ENCODE results near the gene TAS2R46.
"Not testable (repeated sequence)": the region's sequence is repeated elsewhere in the genome, so short reads cannot be mapped to it uniquely, and the experiment has no call there.

The TAS2R46 gene

DNA sequence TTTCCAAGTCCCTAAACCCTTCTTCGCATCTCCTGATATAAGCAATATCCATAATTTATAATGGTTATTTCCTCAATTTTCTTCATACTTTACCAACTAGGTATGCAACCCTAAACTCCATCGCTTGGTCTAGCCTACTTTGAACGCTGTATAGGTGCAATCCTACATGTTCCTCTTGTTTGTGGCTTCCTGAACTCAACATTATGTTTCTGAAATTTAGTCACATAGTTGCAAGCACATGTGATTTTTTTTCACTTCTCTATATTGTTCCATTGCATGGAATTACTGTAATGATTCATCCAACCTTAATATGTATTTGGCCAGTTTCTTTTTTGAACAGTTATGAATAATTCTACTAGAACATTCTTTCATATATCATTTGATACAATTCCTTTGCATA is 28.1 kb downstream of the TAS2R46 start:
- DNase-seq (ENCODE audit: low read depth): not testable (repeated sequence)

DNA sequence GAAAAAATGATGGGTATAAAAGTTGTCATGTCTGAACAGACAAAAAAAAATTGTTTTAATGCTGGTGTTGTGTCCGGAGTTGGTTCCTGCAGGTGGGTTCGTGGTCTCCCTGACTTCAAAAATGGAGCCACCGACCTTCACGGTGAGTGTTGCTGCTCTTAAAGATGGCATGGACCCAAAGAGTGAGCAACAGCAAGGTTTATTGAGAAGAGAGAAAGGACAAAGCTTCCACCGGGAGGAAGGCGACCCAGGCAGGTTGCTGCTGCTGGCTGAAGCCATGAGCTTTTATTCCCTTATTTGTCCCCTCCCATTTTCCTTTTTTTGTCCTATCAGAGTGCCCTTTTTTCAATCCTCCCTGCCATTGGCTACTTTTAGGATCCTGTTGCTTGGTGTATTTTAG is 30.8 kb downstream of the TAS2R46 start, which contains the start of gene TAS2R31:
Gene TAS2R31 (minus strand): TSS at position 101 of the 400 bp plus-strand sequence. CDS start 72 bp downstream, at position 29.
- no peak for DNase-seq (ENCODE audit: low read depth)

DNA sequence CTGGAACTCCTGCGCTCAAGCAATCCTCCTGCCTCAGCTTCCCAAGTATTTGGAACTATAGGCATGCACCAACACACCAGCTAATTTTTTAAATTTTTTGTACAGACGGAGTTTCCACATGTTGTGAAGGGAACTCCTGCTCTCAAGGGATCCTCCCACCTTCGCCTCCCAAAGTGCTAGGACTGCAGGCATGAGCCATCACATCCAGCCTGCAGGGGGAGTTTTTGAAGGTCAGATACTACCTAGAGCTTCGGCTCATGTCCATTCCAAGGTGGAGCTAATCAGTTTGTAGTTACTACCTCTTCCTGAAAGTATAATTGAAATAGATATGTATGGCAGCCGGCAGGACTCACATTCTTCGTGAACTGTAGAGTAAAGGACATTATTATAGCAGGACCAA is 36.0 kb downstream of the TAS2R46 start:
- no peak for DNase-seq (ENCODE audit: low read depth)

DNA sequence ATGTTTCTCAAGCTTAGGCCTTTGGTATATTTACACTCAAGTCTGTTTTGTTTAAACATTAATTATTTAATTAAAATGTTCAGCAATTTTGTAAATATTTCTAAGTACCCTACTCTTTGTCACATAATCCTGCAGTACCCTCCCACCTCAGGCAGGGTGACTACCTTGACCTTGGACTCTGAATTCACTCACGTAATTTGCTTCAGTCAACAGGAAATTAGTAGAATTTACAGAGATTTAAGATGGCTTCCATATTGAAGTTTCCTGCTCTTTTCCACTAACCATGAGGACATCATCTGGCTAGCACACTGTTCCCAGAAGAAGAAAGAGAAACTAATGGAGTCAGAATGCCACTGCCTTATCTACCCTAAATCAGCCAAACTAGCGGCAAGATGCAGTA is 38.7 kb downstream of the TAS2R46 start:
- DNase-seq (ENCODE audit: low read depth): no peak

DNA sequence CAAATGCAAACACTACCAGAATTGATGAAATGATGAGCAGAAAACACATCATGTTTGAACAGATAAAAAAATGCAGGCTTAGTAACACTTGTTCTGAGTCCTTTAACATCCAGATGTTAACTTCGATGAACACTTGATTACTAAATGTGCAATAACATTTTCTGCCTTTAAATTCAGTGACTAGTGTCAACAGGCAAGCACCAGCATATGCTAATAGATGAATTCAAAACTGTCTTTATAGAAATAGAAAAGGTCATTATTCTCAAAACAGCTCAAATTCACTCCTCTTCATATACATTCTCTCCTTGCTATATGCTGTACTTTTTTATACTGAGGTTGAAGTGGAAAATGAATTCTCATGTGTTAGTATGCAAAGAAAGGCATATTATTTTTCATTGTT is 39.6 kb downstream of the TAS2R46 start, which contains the start of gene TAS2R19:
Gene TAS2R19 (minus strand): TSS at position 101 of the 400 bp plus-strand sequence. CDS start 49 bp downstream, at position 52.
- no peak for DNase-seq (ENCODE audit: low read depth)

DNA sequence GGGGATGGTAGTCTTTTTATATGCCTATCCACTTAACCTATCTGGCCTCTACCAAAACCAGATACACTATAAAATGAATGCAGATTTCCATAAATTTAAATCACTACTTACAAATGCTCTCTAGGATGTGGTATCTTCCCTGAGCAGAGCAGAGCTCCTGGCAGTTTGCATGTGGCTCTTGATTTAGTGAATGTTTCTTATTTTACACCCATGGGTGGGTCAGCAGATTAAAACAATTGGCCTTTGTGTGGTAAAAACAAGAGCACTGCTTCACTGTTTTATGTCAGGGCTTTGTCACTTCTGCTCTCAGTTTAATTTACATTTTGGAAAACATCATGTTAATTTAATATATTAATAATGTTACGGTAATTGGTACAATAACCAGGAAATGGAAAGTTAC is 45.2 kb downstream of the TAS2R46 start:
- no peak for DNase-seq (ENCODE audit: low read depth)

DNA sequence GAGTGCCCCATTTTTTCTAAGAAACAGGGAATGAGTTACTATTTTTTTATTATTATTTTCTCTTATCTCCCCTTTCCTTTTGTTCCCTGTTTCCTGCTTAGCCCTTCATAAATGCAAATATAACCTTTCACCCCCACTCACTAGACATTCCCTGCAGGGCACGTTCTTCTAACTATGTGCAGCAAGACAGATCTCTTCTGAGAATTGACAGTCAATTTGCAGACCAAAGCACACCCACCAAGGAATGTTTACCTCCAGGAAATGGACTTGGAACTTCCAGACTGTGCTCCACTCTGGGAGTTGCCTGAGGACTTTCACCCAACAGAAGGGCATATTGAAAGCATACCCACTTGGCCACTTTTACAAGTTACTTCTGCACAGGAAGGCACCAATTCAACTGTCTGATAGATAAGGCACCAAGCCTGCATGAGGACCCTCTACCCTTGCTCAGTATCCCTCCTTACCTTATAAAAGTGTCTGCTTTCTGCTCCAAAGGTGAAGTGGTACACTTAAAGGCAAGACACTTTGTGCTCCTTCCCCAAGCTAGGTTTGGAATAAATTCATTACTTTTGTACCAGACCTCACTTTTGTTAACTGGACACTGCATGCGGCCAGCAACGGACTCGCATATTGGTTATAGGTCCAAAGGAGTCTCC is 46.2 kb downstream of the TAS2R46 start:
- DNase-seq (ENCODE audit: low read depth): no peak

DNA sequence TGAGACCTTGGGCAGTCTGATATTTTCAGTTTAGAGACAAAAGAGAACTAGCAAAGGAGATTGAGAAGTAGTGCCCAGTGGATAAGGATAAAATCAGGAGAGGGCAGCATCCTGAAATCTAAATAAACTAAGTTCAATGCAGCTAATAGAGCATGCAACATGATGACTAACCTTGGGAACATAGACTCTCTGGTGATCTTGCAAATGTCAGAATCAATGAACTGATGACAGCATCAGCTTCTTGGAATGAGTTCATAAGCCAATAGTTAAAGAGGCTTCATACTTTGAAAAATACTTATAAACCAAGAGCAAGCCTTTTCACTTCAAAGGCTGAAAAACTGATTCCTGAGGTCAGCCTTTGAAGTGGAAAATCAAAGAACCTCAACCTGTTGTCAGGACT is 47.9 kb downstream of the TAS2R46 start:
- DNase-seq (ENCODE audit: low read depth): peak; percentile 3

Measured in GM04503 (cell line).